ENCODE measurements around the gene ME2.
"Not testable (repeated sequence)": the region's sequence is repeated elsewhere in the genome, so short reads cannot be mapped to it uniquely, and the experiment has no call there.

The ME2 gene

GRCh38 chr18:50878345-50879301, at the start of gene ME2:
ME2 (plus strand) TSS chr18:50879118; CDS start chr18:50895821, 16,703 bp downstream.
- DNase-seq = peak; percentile 96

DNA sequence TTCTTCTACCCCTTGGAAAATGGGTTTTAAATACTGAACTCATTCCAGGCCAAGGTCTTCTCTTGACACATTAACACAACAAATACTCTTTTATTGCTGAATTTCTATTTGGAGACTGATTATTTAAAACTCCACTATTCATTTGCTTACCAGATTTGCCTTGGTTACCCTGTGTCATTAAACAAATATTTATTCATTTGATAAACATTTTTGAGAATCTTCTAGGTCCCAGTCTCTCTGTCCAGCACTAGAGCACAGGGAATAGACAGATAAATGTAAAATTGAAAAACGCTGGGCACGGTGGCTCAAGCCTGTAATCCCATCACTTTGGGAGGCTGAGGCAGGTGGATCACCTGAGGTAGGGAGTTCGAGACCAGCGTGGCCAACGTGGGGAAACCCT, 49.3 kb upstream of the ME2 start:
- no peak for DNase-seq

DNA sequence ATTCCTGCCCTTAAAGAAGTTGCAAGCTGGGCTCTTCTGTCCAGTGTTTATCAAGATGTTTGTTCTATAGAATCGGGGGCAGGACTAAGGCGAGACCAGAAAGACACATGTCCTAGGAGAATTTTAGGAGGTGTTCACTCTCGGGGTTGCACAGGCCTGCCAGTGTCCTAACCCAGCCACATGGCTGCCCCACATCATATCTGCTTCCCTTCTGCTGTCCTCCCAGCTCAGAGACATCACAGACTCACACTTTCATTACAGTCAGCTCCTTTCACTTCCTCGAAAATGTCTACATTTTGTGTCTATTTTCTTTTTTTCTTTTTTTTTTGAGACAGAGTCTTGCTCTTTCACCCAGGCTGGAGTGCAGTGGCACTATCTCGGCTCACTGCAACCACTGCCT, 48.4 kb upstream of the ME2 start:
- DNase-seq = no peak

DNA sequence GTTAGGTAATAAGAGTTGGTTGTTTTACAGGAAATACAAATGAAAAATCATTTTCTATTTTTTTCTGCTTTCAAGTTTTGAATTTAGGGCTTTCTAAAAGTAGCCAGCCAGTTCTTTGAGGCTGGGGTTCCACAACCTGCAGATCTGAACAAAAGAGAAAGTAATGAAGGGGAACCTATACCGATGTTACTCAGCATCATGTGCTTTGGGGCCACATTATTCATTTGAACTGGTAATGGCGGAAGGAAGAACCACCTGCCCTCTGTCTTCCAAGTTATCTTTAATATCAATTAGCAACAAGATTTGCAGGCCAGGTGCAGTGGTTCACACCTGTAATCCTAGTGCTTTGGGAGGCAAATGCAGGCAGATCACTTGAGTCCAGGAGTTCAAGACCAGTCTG, 46.2 kb upstream of the ME2 start:
- DNase-seq = no peak

- DNase-seq = not testable (repeated sequence)
Observed at GRCh38 chr18:50833496-50833895, 45.4 kb upstream of the ME2 start.

- no peak for DNase-seq
Observed at GRCh38 chr18:50836521-50836957, 42.4 kb upstream of the ME2 start.

DNA sequence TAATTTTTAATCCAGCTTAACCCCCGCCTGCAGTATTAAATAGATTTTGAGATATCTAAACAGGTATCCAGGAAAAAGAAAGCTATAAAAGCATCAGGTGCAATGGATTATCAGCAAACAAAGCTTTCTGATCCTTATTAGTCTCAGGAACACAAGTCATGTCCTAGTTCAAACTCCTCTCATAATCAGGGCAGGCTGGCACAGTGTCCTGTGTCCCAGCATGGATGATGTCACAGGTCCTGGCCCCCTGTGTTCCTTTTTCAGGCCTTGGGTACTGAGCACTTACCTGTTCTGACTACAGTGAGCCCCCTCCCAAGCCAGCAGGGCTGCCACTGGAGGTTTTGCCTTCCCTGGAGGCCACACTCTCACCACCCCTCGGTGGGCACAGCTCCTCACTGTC, 39.6 kb upstream of the ME2 start:
- no peak for DNase-seq

- no peak for DNase-seq
Observed at GRCh38 chr18:50839996-50840395, 38.9 kb upstream of the ME2 start.

DNA sequence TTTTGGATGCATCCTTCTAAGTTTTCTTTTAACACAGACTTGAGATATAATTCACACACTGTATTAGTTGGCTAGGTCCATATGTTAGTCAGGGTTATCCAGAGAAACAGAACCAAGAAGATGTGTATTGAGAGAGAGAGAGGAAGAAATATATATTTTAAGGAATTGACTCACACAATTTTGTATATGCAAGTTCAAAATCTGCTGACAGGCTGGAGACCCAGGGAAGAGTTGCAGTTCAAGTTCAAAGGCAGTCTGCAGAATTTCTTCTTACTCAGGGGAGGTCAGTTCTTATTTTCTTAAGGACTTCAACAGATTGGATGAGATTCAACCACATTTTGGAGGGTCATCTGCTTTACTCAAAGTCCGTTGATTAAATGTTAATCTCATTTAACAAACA, 36.1 kb upstream of the ME2 start:
- no peak for DNase-seq

DNA sequence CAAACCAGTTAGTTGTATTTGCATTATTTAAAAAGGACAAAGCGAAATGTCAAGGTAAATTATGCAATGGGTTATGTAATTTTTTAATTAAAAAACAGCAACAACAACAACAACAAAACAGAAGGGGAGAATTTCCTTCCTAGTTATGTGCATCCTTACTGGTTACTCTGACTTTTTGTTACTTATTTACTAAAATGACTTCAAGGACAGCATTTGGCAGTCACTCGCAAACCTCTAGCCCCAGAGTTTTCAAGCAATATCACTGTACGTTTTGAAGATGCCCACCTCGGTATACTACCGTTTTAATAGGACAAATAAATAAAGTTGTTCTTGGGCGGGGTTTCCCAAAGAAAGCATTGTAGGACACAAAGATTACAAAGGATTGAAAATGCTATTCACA, 34.4 kb upstream of the ME2 start:
- DNase-seq = no peak

DNA sequence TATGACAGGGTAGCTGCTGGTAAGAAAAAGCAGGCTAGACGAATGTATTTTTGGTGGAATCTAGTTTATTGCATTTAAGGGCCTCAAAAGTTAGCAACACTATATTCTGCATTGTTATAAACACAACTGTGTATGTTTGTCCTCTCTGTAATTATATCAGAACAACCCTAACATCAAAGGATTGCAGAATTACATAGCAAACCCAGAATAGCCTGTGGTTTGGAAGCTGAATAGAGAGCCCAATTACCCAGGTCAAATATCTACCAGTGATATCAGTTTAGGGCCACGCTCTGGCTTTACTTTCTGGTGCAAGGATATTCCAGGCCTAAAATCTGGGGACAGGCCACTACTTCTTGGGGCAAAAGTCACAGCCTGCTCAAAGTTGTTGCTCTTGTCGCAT, 34.0 kb upstream of the ME2 start:
- DNase-seq = no peak

- peak; percentile 2 for DNase-seq
Observed at GRCh38 chr18:50847192-50847591, 31.7 kb upstream of the ME2 start.

GRCh38 chr18:50848061-50848551, 30.8 kb upstream of the ME2 start:
- DNase-seq = no peak

DNA sequence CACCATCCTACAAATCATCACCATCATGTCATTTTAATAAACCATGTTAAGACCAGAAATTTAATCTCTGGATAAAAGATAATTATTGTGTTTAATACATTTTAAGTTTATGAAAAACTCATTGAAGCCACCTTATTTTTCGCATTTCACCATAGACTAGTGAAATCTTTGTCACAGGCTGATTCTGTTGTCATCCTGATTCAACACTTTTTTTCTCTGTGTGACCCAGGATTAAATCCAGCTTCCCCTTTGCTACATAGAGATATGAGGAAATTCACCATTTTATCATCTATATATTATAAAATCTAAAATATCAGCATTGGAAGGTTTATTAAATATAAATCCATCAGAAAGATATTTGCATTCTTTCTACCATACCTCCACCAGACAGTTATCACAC, 29.9 kb upstream of the ME2 start:
- DNase-seq = no peak

DNA sequence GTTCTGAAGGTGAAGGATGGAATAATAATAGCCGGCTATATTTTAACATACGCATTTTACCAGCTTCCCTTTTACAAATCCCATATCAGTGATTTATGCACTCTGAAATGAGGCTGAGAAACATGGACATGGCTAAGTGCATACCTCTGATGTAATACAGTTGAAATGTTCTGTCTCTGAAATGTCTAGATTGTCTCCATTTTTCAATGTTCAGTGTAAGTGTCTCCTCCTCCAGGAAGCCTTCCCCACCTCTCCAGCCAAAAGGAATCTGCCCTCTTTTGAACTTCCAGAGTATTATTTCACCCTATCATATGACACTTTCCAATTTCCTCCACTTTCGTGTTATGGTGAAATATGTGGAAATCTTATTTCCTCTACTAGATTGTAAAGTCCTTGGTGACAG, 29.5 kb upstream of the ME2 start:
- DNase-seq = no peak

DNA sequence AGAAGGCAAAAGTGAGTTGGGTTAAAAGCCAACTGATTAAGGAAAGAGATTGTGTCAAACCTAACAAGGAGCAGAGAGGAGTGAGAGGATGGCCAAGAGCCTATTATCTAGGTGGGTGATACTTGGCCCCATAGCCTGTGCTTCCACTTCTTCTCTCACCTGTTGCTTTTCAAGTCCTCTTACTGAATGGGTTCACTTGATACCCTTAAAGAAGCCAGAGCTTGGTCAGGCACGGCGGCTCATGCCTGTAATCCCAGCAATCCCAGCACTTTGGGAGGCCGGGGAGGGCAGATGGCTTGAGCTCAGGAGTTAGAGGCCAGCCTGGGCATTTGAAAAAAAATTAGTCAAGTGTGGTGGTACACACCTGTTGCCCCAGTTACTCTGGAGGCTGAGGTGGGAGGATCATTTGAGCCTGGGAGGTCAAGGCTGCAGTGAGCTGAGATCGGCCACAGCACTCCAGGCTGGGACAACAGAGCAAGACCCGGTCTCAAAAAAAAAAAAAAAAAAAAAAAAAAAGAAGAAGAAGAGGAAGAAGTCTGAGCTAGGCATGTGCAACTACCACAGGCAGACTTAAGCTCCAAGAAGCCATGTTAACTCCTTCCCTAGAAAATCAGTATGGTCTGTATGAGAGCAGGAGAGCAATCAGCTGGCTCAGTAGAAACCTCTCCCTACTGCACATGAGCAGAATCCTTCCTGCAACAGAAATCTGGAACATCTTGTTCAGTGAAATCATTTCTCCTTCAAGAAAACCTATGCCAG, 28.4 kb upstream of the ME2 start:
- no peak for DNase-seq

DNA sequence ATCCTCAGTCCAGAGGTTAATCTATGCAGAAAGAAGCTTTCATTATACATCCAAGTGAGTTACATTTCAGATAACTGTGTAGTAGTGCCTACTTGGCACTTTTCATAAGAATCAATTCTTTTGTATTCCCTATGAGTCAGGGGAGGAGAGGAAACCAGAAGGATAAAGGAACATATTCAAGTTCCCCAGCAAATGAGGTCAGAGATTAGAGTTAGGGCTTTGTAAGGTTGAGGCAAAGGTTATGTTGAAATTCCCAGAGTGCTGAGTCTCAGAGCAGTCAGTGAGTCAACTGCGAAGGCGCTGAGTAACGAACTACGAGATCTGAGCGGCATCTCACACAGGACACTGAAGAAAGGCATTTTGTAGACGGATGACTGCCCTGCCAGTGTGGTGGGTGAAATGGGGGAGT, 25.1 kb upstream of the ME2 start:
- no peak for DNase-seq

GRCh38 chr18:50855976-50856757, 22.8 kb upstream of the ME2 start:
- DNase-seq = no peak

DNA sequence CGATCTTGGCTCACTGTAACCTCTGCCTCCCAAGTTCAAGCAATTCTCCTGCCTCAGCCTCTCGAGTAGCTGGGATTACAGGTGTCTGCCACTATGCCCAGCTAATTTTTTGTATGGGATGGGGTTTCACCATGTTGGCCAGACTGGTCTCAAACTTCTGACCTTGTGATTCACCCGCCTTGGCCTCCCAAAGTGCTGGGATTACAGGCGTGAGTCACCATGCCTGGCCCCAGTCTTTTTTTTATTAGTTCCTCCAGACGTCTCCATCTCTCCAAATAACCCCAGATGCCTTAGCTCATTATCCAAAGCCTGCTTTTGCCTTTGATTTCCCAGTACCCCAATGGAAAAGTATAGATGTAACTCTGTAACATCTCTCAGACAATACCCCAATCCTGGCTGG, 21.8 kb upstream of the ME2 start:
- not testable (repeated sequence) for DNase-seq

DNA sequence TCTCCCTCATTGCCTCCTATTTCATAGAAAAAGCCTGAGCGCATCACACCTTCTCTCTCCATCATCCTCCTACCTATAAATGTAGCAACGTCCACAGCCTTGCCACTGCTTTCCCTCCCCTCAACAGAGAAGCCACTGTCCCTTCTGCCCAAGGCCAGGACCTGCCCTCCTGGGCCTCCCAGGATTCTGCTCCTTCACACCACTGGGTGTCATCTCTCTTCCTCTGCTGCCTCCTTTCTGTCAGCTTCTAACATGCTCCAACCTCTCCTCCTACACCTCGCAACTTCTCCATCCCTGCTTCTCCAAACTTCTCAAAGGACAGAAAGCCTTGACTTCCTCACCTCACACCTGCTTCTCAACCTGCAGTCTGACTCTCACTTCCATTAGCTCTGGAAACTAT, 21.2 kb upstream of the ME2 start:
- DNase-seq = no peak

GRCh38 chr18:50859793-50860555, 18.9 kb upstream of the ME2 start:
- DNase-seq = no peak

DNA sequence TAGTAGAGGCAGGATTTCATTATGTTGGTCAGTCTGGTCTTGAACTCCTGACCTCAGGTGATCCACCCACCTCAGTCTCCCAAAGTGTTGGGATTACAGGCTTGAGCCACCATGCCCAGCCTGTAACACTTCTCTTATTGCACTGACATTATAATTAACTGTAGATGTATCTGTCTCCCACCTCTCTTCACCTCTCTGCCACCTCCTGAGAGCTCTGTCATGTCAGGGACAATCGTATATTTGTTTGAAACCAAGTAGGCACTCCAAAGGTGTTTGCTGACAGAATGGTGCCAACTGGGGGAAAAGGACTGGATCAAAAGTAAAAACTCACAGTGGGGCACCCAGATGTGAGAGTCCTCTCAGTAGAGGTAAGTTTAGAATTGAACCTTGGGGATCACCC, 17.3 kb upstream of the ME2 start:
- DNase-seq = no peak
